Measurements from ENCODE around the gene TJP3.

GRCh38 chr19:3734310-3734600 lies 26.1 kb downstream of the TJP3 start:
- no peak for TF ChIP-seq POLR2A (IDR thresholded peaks at IDR 0.05; ENCODE audit: low read length)
- no peak for TF ChIP-seq GATA1 (IDR thresholded peaks at IDR 0.05; ENCODE audit: low read depth, low read length)

All from erythroblast (primary cell).